Measurements from ENCODE around the gene WWOX. TPM values are rescaled to one million over a fixed set of nuclear protein-coding genes. Genes with fewer than 3 reads are reported as not detected.

WWOX gene
- total RNA-seq, 1 experiment from 2014 or later: 15.6 TPM

DNA sequence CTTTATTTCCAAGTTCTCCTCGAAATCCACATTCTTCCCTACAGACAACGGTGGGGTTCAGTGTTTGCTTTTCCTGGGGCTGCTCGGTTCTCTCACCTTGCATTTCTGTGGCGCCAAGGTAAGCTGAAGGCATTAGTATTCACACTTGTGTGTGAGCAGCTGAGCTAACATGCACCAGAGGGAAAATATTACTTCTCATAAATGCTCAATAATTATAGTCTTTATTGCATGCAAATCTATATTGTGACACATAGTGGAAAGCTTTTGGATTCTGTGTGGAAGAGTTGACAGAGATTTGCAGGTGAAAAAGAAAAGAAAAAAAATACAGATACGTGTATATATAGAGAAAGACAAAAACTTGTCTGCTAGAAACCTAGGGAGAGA lies 1089.3 kb downstream of the WWOX start:
- Histone ChIP-seq H3K27ac (ENCODE audit: insufficient read length, low read depth, low read length) (no peak overlapping the region), H3K27me3 (ENCODE audit: insufficient read depth, low read length) (no peaks in the 10 kb centered on the region), H3K56ac (ENCODE audit: insufficient read length, low read depth, low read length) (no peak overlapping the region), H3T11ph (ENCODE audit: low read length) (no peak overlapping the region), H3K23ac (ENCODE audit: insufficient read length, low read depth, low read length) (no peak overlapping the region), H3K9ac (ENCODE audit: extremely low read depth, insufficient read length, low read length) (no peak overlapping the region), H3K14ac (ENCODE audit: insufficient read depth, low read length) (no peak overlapping the region), H3K4me1 (ENCODE audit: insufficient read depth, low read length) (peaks cover 10% of the 10 kb centered on the region; the same call in 1 of the 2 replicates), H4K8ac (replicated peaks; ENCODE audit: insufficient read length, low read depth, low read length) (no peak overlapping the region), H3K4ac (ENCODE audit: low read depth, low read length) (no peak overlapping the region), H2BK12ac (ENCODE audit: insufficient read length, low read depth, low read length) (no peak overlapping the region), H4K20me1 (ENCODE audit: control insufficient read depth, insufficient read depth, insufficient read length) (no peaks in the 10 kb centered on the region), H3K23me2 (ENCODE audit: insufficient read length, low read depth, low read length, poor library complexity, severe bottlenecking) (no peaks in the 10 kb centered on the region), H2BK15ac (ENCODE audit: low read depth, low read length) (no peak overlapping the region), H3K9me3 (ENCODE audit: control insufficient read depth, low read depth, low read length) (no peaks in the 10 kb centered on the region), H2BK20ac (ENCODE audit: low read depth, low read length, poor library complexity, severe bottlenecking) (no peak overlapping the region), H2BK120ac (ENCODE audit: low read depth, low read length, poor library complexity, severe bottlenecking) (no peak overlapping the region), H3K18ac (ENCODE audit: insufficient read length, low read depth, low read length) (no peak overlapping the region), H3K79me2 (ENCODE audit: insufficient read depth, low read length) (no peaks in the 10 kb centered on the region), H2BK5ac (ENCODE audit: insufficient read length, low read length) (no peak overlapping the region), H4K91ac (ENCODE audit: insufficient read length, low read depth, low read length) (no peak overlapping the region), H2AK5ac (ENCODE audit: insufficient read length, low read length) (no peak overlapping the region), H3K79me1 (ENCODE audit: insufficient read depth, low read depth, low read length, poor library complexity, severe bottlenecking) (no peaks in the 10 kb centered on the region), H2AFZ (ENCODE audit: low read length) (no peak overlapping the region), H3K4me2 (ENCODE audit: insufficient read depth, insufficient read length, low read length) (no peak overlapping the region), H4K5ac (ENCODE audit: insufficient read length, low read depth, low read length) (no peak overlapping the region)
- DNase-seq: no peak
- peaks cover 15 to 19% of the 10 kb centered on the region in 2 experiments for H3K4me1 Mint-ChIP-seq
- H3K27ac Mint-ChIP-seq: no peak overlapping the region
- no peaks in the 10 kb centered on the region for H3K36me3 Mint-ChIP-seq (ENCODE audit: insufficient read depth in 1 of 3, low read depth in 3 of 3)
- 0 out of 2 replicates have a peak, but pooled peaks cover 2% of the 10 kb centered on the region for H3K27me3 Mint-ChIP-seq (ENCODE audit: low read depth)
- no peaks in the 10 kb centered on the region; a peak in 1 of 5 replicates for H3K9me3 Mint-ChIP-seq
- WGBS (ENCODE audit: extremely low coverage, insufficient read length, low lambda C conversion rate): no CpG with 5 or more reads among the region's 5 CpGs
- TF ChIP-seq, protein P1, sequence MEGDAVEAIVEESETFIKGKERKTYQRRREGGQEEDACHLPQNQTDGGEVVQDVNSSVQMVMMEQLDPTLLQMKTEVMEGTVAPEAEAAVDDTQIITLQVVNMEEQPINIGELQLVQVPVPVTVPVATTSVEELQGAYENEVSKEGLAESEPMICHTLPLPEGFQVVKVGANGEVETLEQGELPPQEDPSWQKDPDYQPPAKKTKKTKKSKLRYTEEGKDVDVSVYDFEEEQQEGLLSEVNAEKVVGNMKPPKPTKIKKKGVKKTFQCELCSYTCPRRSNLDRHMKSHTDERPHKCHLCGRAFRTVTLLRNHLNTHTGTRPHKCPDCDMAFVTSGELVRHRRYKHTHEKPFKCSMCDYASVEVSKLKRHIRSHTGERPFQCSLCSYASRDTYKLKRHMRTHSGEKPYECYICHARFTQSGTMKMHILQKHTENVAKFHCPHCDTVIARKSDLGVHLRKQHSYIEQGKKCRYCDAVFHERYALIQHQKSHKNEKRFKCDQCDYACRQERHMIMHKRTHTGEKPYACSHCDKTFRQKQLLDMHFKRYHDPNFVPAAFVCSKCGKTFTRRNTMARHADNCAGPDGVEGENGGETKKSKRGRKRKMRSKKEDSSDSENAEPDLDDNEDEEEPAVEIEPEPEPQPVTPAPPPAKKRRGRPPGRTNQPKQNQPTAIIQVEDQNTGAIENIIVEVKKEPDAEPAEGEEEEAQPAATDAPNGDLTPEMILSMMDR (conservative IDR thresholded peaks at IDR 0.05): no peak
- H3K4me3 Mint-ChIP-seq: no peak overlapping the region
